H1 (cell line): ENCODE data around the gene IL13RA1.

Source experiments
- CEBPB ChIP-seq: IDR thresholded peaks from 2 replicates; pipeline ENCODE4 v1.6.1; 2012; ENCODE audit warnings: low read depth, low read length
- CTCF ChIP-seq, 3 experiments: IDR thresholded peaks; 1 replicate in 2 of 3; 2 replicates in 1 of 3; pipeline versions ENCODE4 v1.5.1 to v1.6.1; 2011; ENCODE audit warnings: low read length in 3 of 3, mild to moderate bottlenecking in 3 of 3, inconsistent platforms in 2 of 3, low read depth in 1 of 3, moderate library complexity in 1 of 3; ENCODE audit not compliant: insufficient read depth in 1 of 3; ENCODE audit errors: control extremely low read depth in 1 of 3
- EZH2 ChIP-seq: fragments of 200-600 bp; sonication (generic); IDR thresholded peaks from 2 replicates; pipeline ENCODE4 v1.7.1; 2012; ENCODE audit warnings: low read depth, mild to moderate bottlenecking, moderate library complexity, low read length, inconsistent platforms; ENCODE audit not compliant: severe bottlenecking
- HDAC2 ChIP-seq, 2 experiments: fragments of 300-600 bp in 1 of 2; sonication (generic) in 1 of 2; IDR thresholded peaks; 2 replicates each; pipeline ENCODE4 v1.6.1; 2011 to 2012; ENCODE audit warnings: low read depth in 2 of 2, low read length in 2 of 2, mild to moderate bottlenecking in 2 of 2, moderate library complexity in 2 of 2, borderline replicate concordance in 1 of 2, inconsistent platforms in 1 of 2
- KDM1A ChIP-seq: fragments of 200-600, 300-600 bp; sonication (generic); IDR thresholded peaks from 2 replicates; pipeline ENCODE4 v1.7.1; 2016; ENCODE audit warnings: mild to moderate bottlenecking, low read length, borderline replicate concordance
- POLR2A ChIP-seq, 2 experiments: IDR thresholded peaks; 1 replicate in 1 of 2; 2 replicates in 1 of 2; pipeline ENCODE4 v1.6.1; 2011; ENCODE audit warnings: low read depth in 2 of 2, low read length in 2 of 2, mild to moderate bottlenecking in 2 of 2; ENCODE audit errors: control extremely low read depth in 1 of 2
- POLR2AphosphoS5 ChIP-seq: IDR thresholded peaks from 2 replicates; pipeline ENCODE4 v1.6.1; 2011; ENCODE audit warnings: low read depth, low read length
- RAD21 ChIP-seq, 2 experiments: IDR thresholded peaks in 1 of 2; conservative IDR thresholded peaks in 1 of 2; 2 replicates each; pipeline ENCODE4 v1.6.1; 2011; ENCODE audit warnings: low read depth in 2 of 2, low read length in 2 of 2, improper control_type of control experiment in 1 of 2, inconsistent platforms in 1 of 2, mild to moderate bottlenecking in 1 of 2, moderate library complexity in 1 of 2
- SIN3A ChIP-seq, 2 experiments: IDR thresholded peaks in 1 of 2; conservative IDR thresholded peaks in 1 of 2; 2 replicates each; pipeline ENCODE4 v1.6.1; 2011 to 2012; ENCODE audit warnings: low read length in 2 of 2, improper control_type of control experiment in 1 of 2, low read depth in 1 of 2, mild to moderate bottlenecking in 1 of 2
- SP1 ChIP-seq: IDR thresholded peaks from 2 replicates; pipeline ENCODE4 v1.6.1; 2011; ENCODE audit warnings: low read depth, low read length
- YY1 ChIP-seq: IDR thresholded peaks from 2 replicates; pipeline ENCODE4 v1.6.1; 2011; ENCODE audit warnings: low read depth, mild to moderate bottlenecking, low read length

- TF ChIP-seq CTCF (IDR thresholded peaks at IDR 0.05; ENCODE audit: control extremely low read depth in 1 of 3, insufficient read depth in 1 of 3, low read depth in 1 of 3, low read length in 3 of 3) = no peak
- no peak for TF ChIP-seq YY1
- no peak for TF ChIP-seq KDM1A
- TF ChIP-seq EZH2 = no peak
- TF ChIP-seq CEBPB = no peak
- TF ChIP-seq POLR2AphosphoS5 = no peak
- TF ChIP-seq SP1 = no peak
- no peak for TF ChIP-seq SIN3A (conservative IDR thresholded peaks at IDR 0.05 in 1 of 2, IDR thresholded peaks at IDR 0.05 in 1 of 2; ENCODE audit: low read depth in 1 of 2, low read length in 2 of 2)
- no peak for TF ChIP-seq RAD21 (IDR thresholded peaks at IDR 0.05 in 1 of 2, conservative IDR thresholded peaks at IDR 0.05 in 1 of 2; ENCODE audit: low read depth in 2 of 2, low read length in 2 of 2)
- no peak for TF ChIP-seq HDAC2 (IDR thresholded peaks at IDR 0.05; ENCODE audit: borderline replicate concordance in 1 of 2, low read depth in 2 of 2, low read length in 2 of 2)
- TF ChIP-seq POLR2A (IDR thresholded peaks at IDR 0.05; ENCODE audit: control extremely low read depth in 1 of 2, low read depth in 2 of 2, low read length in 2 of 2) = no peak
Measured at GRCh38 chrX:118723376-118723775, 4.0 kb upstream of the IL13RA1 start.
